HG03060 (cell line): Measurements from ENCODE around the gene TYW1.
"Not testable (repeated sequence)": the region's sequence is repeated elsewhere in the genome, so short reads cannot be mapped to it uniquely, and the experiment has no call there.

ENCODE experiments used
- ATAC-seq: cut with Tn5 transposase; IDR thresholded peaks from one replicate; pipeline ENCODE4 v1.9.1; 2021; ENCODE audit warnings: low read depth, moderate number of reproducible peaks; ENCODE audit not compliant: unreplicated experiment

The TYW1 gene

GRCh38 chr7:66996444-66997191, at the start of gene TYW1:
TYW1 (plus strand) TSS chr7:66996833; CDS start chr7:66996979, 146 bp downstream.
- ATAC-seq: peak; percentile 71

GRCh38 chr7:66948480-66949109, 48.0 kb upstream of the TYW1 start:
- ATAC-seq: no peak

- ATAC-seq: no peak
Measured at GRCh38 chr7:66950311-66950710, 46.3 kb upstream of the TYW1 start.

- no peak for ATAC-seq
Measured at GRCh38 chr7:66950763-66951162, 45.9 kb upstream of the TYW1 start.

- no peak for ATAC-seq
Measured at GRCh38 chr7:66952343-66953043, 44.1 kb upstream of the TYW1 start.

GRCh38 chr7:66953044-66953427, 43.6 kb upstream of the TYW1 start:
- no peak for ATAC-seq

- ATAC-seq: no peak
Measured at GRCh38 chr7:66957595-66958290, 38.9 kb upstream of the TYW1 start.

GRCh38 chr7:66958538-66959350, 37.9 kb upstream of the TYW1 start:
- no peak for ATAC-seq

GRCh38 chr7:66960192-66960591, 36.4 kb upstream of the TYW1 start:
- ATAC-seq: no peak

GRCh38 chr7:66961096-66961495, 35.5 kb upstream of the TYW1 start:
- ATAC-seq: no peak

GRCh38 chr7:66964411-66964810, 32.2 kb upstream of the TYW1 start:
- no peak for ATAC-seq

GRCh38 chr7:66967029-66967428, 29.6 kb upstream of the TYW1 start:
- no peak for ATAC-seq

- ATAC-seq: not testable (repeated sequence)
Measured at GRCh38 chr7:66969001-66969400, 27.6 kb upstream of the TYW1 start.

- ATAC-seq: no peak
Measured at GRCh38 chr7:66970310-66970709, 26.3 kb upstream of the TYW1 start.

GRCh38 chr7:66974986-66975590, 21.5 kb upstream of the TYW1 start:
- ATAC-seq: no peak

- not testable (repeated sequence) for ATAC-seq
Measured at GRCh38 chr7:66978312-66978711, 18.3 kb upstream of the TYW1 start.

GRCh38 chr7:66979013-66979412, 17.6 kb upstream of the TYW1 start:
- not testable (repeated sequence) for ATAC-seq

- ATAC-seq: not testable (repeated sequence)
Measured at GRCh38 chr7:66980336-66980735, 16.3 kb upstream of the TYW1 start.

- not testable (repeated sequence) for ATAC-seq
Measured at GRCh38 chr7:66989552-66989951, 7.1 kb upstream of the TYW1 start.

GRCh38 chr7:66994051-66994450, 2.6 kb upstream of the TYW1 start:
- not testable (repeated sequence) for ATAC-seq
